GM23338 (cell line): ENCODE measurements around the gene CYP4F22. TPM values are rescaled to one million over a fixed set of nuclear protein-coding genes. Genes with fewer than 3 reads are reported as not detected.

ENCODE experiments used
- ATAC-seq: fragments of 200-7000 bp; cut with Tn5 transposase; 3 replicates; pipeline ENCODE4 v1.9.1; 2020
- DNase-seq: peaks from one replicate; pipeline ENCODE4 v3.0.0-alpha.2; 2015; ENCODE audit warnings: low spot score
- H2AFZ ChIP-seq: fragments of 200-600 bp; sonication (generic); 2 replicates; pipeline ENCODE4 v1.8.0; 2016; ENCODE audit warnings: antibody characterized with exemption, mild to moderate bottlenecking, moderate library complexity
- H3F3A ChIP-seq: fragments of 200-600 bp; sonication (generic); replicated peaks from 2 replicates; pipeline ENCODE4 v1.8.0; 2017; ENCODE audit warnings: antibody characterized with exemption, mixed run types, low read depth
- H3K27ac ChIP-seq: fragments of 200-600 bp; sonication (generic); 2 replicates; pipeline ENCODE4 v1.6.1; 2016; ENCODE audit warnings: low read depth
- H3K27me3 ChIP-seq: fragments of 200-600 bp; sonication (generic); 2 replicates; pipeline ENCODE4 v1.8.0; 2016; ENCODE audit warnings: mild to moderate bottlenecking, mixed run types, moderate library complexity; ENCODE audit not compliant: insufficient read depth
- H3K36me3 ChIP-seq: fragments of 200-600 bp; sonication (generic); 2 replicates; pipeline ENCODE4 v1.8.0; 2016; ENCODE audit warnings: mild to moderate bottlenecking; ENCODE audit not compliant: insufficient read depth
- H3K4me1 ChIP-seq: fragments of 200-600 bp; sonication (generic); 2 replicates; pipeline ENCODE4 v1.8.0; 2016; ENCODE audit warnings: mild to moderate bottlenecking, moderate library complexity; ENCODE audit not compliant: insufficient read depth
- H3K4me2 ChIP-seq: fragments of 200-600 bp; sonication (generic); 2 replicates; pipeline ENCODE4 v1.7.1; 2017; ENCODE audit warnings: mixed run types
- H3K4me3 ChIP-seq: fragments of 200-600 bp; sonication (generic); 2 replicates; pipeline ENCODE4 v1.6.1; 2016; ENCODE audit warnings: mixed run types
- H3K79me2 ChIP-seq: fragments of 200-600 bp; sonication (generic); replicated peaks from 2 replicates; pipeline ENCODE4 v1.8.0; 2017; ENCODE audit warnings: mild to moderate bottlenecking; ENCODE audit not compliant: insufficient read depth
- H3K9me2 ChIP-seq: fragments of 200-600 bp; sonication (generic); 2 replicates; pipeline ENCODE4 v1.8.0; 2017; ENCODE audit not compliant: insufficient read depth
- H4K20me1 ChIP-seq: fragments of 200-600 bp; sonication (generic); replicated peaks from 2 replicates; pipeline ENCODE4 v1.8.0; 2017; ENCODE audit warnings: mild to moderate bottlenecking; ENCODE audit not compliant: insufficient read depth
- H3K27ac Mint-ChIP-seq: 2 replicates; pipeline ENCODE4 v1.8.0; 2020; ENCODE audit warnings: inconsistent platforms, mild to moderate bottlenecking, moderate library complexity, mixed read lengths
- H3K27me3 Mint-ChIP-seq: 3 replicates; pipeline ENCODE4 v1.8.0; 2022; ENCODE audit warnings: low read depth, mild to moderate bottlenecking, moderate library complexity, mixed read lengths, inconsistent platforms; ENCODE audit not compliant: insufficient read depth, poor library complexity
- H3K36me3 Mint-ChIP-seq: 3 replicates; pipeline ENCODE4 v1.8.0; 2021; ENCODE audit warnings: low read depth, mild to moderate bottlenecking, inconsistent platforms, moderate library complexity, mixed read lengths
- H3K4me1 Mint-ChIP-seq: 3 replicates; pipeline ENCODE4 v1.8.0; 2020; ENCODE audit warnings: mild to moderate bottlenecking, inconsistent platforms, mixed read lengths
- H3K4me3 Mint-ChIP-seq: 3 replicates; pipeline ENCODE4 v1.8.0; 2021; ENCODE audit warnings: moderate library complexity, mild to moderate bottlenecking, inconsistent platforms, mixed read lengths
- H3K9me3 Mint-ChIP-seq: 3 replicates; pipeline ENCODE4 v1.8.0; 2020; ENCODE audit warnings: moderate library complexity, mild to moderate bottlenecking, inconsistent platforms, mixed read lengths
- ETS1 ChIP-seq: IDR thresholded peaks from 2 replicates; pipeline ENCODE4 v1.6.1; 2016; ENCODE audit warnings: antibody characterized with exemption
- EZH2phosphoT487 ChIP-seq: fragments of 200-600 bp; sonication (generic); IDR thresholded peaks from one replicate; pipeline ENCODE4 v1.8.1; 2018; ENCODE audit warnings: antibody characterized with exemption; ENCODE audit not compliant: unreplicated experiment
- NANOG ChIP-seq: IDR thresholded peaks from 2 replicates; pipeline ENCODE4 v1.6.1; 2016; ENCODE audit warnings: antibody characterized with exemption, borderline replicate concordance
- POLR2AphosphoS5 ChIP-seq: IDR thresholded peaks from 2 replicates; pipeline ENCODE4 v1.6.1; 2016; ENCODE audit warnings: antibody characterized with exemption, low read depth
- ZNF331 ChIP-seq: fragments of 250-450 bp; sonication (Bioruptor Pico); IDR thresholded peaks from 2 replicates; pipeline ENCODE4 v1.5.0; 2020; ENCODE audit warnings: low read depth, mild to moderate bottlenecking, moderate library complexity
- ZNF462 ChIP-seq: fragments of 250-450 bp; sonication (Bioruptor Pico); IDR thresholded peaks from 2 replicates; pipeline ENCODE4 v1.5.0; 2020; ENCODE audit warnings: mild to moderate bottlenecking, moderate library complexity
- long read RNA-seq: library from polyadenylated mRNA; unstranded; transcript quantifications from one replicate; pipeline ENCODE4 v2.0.0, GENCODE V29; 2020; ENCODE audit not compliant: unreplicated experiment
- polyA plus RNA-seq: library from polyadenylated mRNA; unstranded; fragments of >200 nt; fragmentation: Nextera tagmentation; extraction: Ambion mirVana; gene quantifications from 2 replicates; pipeline ENCODE4 v1.2.1, GENCODE V29; 2016
- total RNA-seq: library from RNA; depleted of rRNA; stranded (reverse); fragments of >200 nt; shearing (Covaris generic); gene quantifications from 2 replicates; pipeline ENCODE4 v1.2.3, GENCODE V29; 2014; rRNA removed

The CYP4F22 gene
- total RNA-seq (0.19 and 1.5 TPM in 2 replicates), polyA plus RNA-seq (0.24 and 0.35 TPM in 2 replicates)
- long read RNA-seq = 0 reads

GRCh38 chr19:15508035-15508710 lies at the start of gene CYP4F22:
Gene CYP4F22, plus strand, starts transcription at chr19:15508525. Its CDS starts 16,812 bp downstream, at chr19:15525337.
- Histone ChIP-seq H3K4me2 (peak within 1 kb of the TSS; percentile 68), H3K27ac (no peak within 1 kb of the TSS), H3K27me3 (peaks cover 10% of the 10 kb centered on the region; the same call in 1 of the 2 replicates), H3K9me2 (no peaks in the 10 kb centered on the region), H3F3A (no peaks in the 10 kb centered on the region), H3K36me3 (no peaks in the 10 kb centered on the region), H3K4me1 (no peaks in the 10 kb centered on the region), H2AFZ (peak within 1 kb of the TSS; percentile 69; the same call in 1 of the 2 replicates), H3K79me2 (no peaks in the 10 kb centered on the region), H4K20me1 (no peaks in the 10 kb centered on the region), H3K4me3 (peak within 1 kb of the TSS; percentile 49)
- ATAC-seq (peak; percentile 75), DNase-seq (peak; percentile 27)
- Mint-ChIP-seq H3K9me3 (peaks cover 84% of the 10 kb centered on the region), H3K36me3 (peaks cover 36% of the 10 kb centered on the region), H3K4me1 (no peaks in the 10 kb centered on the region), H3K27me3 (peaks cover 6% of the 10 kb centered on the region), H3K4me3 (no peak within 1 kb of the TSS; the same call in 2 of the 3 replicates), H3K27ac (no peak within 1 kb of the TSS)
- TF ChIP-seq ETS1 (no peak), ZNF331 (CRISPR knock-in tag) (no peak), ZNF462 (CRISPR knock-in tag) (no peak), NANOG (no peak), POLR2AphosphoS5 (no peak), EZH2phosphoT487 (no peak)
